Thoracic aorta (tissue), 2 donors: ENCODE results near the gene VPS72. TPM values are rescaled to one million over a fixed set of nuclear protein-coding genes. Genes with fewer than 3 reads are reported as not detected.

Experiments
- ATAC-seq: fragments of 150-250 bp; one replicate; pipeline ENCODE4 v1.8.0; 2017; ENCODE audit warnings: low read depth; ENCODE audit not compliant: insufficient number of reproducible peaks, low FRiP score
- DNase-seq: peaks from one replicate; pipeline ENCODE4 v3.0.0-alpha.2; 2020; ENCODE audit warnings: low spot score
- H3K27ac ChIP-seq, 2 donors: fragments of 200-600 bp; sonication (generic); 1 replicate in 1 of 2; 2 replicates in 1 of 2; pipeline ENCODE4 v1.5.1; 2016; ENCODE audit warnings: mild to moderate bottlenecking in 2 of 2, moderate library complexity in 2 of 2
- H3K27me3 ChIP-seq: fragments of 200-600 bp; sonication (generic); replicated peaks from 2 replicates; pipeline ENCODE4 v1.6.0; 2016; ENCODE audit warnings: mild to moderate bottlenecking; ENCODE audit not compliant: insufficient read depth
- H3K36me3 ChIP-seq: fragments of 200-600 bp; sonication (generic); one replicate; pipeline ENCODE4 v1.5.1; 2016
- H3K4me1 ChIP-seq, 2 donors: fragments of 200-600 bp; sonication (generic); 1 replicate in 1 of 2; 2 replicates in 1 of 2; pipeline versions ENCODE4 v1.5.1 to v1.6.0; 2016; ENCODE audit warnings: low read depth in 2 of 2, mild to moderate bottlenecking in 1 of 2; ENCODE audit not compliant: control insufficient read depth in 1 of 2
- H3K4me3 ChIP-seq: fragments of 200-600 bp; sonication (generic); 2 replicates; pipeline ENCODE4 v1.5.1; 2016; ENCODE audit warnings: mild to moderate bottlenecking
- H3K9me3 ChIP-seq: fragments of 200-600 bp; sonication (generic); 2 replicates; pipeline ENCODE4 v1.5.1; 2016
- total RNA-seq, 2 donors: library from RNA; depleted of rRNA; stranded (reverse); fragments of >200 nt; gene quantifications; one replicate each; pipeline versions ENCODE4 v1.1.0 to v1.2.3, GENCODE V29; 2016
- TF ChIP-seq, protein P1 (sequence below): fragments of 200-600 bp; sonication (generic); IDR thresholded peaks from one replicate; pipeline ENCODE4 v1.5.1; 2019; ENCODE audit warnings: antibody characterized with exemption

VPS72 gene
- total RNA-seq, 2 donors from 2014 or later, result 32.5 to 39.7 TPM

DNA sequence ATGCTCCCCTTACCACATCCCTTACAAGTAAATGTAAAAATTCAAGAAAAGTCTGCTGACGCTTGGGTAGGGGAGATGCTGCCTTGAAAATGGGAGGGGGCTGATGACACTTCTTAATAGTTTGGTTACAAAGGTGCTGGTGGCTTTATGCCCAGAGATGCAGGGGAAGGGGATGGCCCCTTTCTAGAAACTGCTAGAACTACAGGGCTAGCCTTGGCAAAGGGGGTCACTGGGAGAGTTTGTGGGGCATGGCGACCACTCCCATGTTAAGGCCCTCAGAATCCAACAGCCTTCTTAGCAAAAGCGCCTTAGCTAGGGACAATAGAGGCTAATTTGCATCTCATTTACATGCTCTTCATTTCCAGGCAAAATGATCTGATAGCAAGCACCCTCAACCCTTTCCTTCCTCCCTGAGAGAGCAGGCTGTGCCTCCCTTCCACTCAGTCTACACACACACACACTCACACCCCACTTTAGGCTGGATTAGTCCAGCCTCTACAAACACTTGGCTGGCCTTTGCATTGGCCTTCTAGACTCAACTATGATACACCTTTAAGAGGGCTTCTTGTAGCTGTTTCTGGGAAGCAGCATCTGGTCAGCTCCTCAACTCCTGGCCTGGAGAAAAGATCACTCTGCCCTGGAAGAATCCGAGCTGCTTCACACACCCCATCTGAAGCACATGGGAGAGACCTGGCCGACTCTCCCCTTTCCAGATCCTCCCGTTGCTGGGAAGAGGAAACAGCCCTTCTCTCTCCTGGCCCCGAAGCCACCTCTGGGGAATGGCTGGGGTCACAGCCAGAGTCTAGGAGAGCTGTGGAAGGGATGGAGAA lies 45.3 kb downstream of the VPS72 start:
- H3K27ac ChIP-seq, result peak overlapping the region in 1 of 2 donors; percentile 23
- TF ChIP-seq, protein P1, sequence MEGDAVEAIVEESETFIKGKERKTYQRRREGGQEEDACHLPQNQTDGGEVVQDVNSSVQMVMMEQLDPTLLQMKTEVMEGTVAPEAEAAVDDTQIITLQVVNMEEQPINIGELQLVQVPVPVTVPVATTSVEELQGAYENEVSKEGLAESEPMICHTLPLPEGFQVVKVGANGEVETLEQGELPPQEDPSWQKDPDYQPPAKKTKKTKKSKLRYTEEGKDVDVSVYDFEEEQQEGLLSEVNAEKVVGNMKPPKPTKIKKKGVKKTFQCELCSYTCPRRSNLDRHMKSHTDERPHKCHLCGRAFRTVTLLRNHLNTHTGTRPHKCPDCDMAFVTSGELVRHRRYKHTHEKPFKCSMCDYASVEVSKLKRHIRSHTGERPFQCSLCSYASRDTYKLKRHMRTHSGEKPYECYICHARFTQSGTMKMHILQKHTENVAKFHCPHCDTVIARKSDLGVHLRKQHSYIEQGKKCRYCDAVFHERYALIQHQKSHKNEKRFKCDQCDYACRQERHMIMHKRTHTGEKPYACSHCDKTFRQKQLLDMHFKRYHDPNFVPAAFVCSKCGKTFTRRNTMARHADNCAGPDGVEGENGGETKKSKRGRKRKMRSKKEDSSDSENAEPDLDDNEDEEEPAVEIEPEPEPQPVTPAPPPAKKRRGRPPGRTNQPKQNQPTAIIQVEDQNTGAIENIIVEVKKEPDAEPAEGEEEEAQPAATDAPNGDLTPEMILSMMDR, result no peak
- peaks cover 11 to 40% of the 10 kb centered on the region in 2 donors for H3K4me1 ChIP-seq
- no peaks in the 10 kb centered on the region for H3K27me3 ChIP-seq
- peak overlapping the region; percentile 86 for H3K4me3 ChIP-seq
- H3K36me3 ChIP-seq, result no peaks in the 10 kb centered on the region
- no peaks in the 10 kb centered on the region for H3K9me3 ChIP-seq
- ATAC-seq, result no peak
- no peak for DNase-seq

DNA sequence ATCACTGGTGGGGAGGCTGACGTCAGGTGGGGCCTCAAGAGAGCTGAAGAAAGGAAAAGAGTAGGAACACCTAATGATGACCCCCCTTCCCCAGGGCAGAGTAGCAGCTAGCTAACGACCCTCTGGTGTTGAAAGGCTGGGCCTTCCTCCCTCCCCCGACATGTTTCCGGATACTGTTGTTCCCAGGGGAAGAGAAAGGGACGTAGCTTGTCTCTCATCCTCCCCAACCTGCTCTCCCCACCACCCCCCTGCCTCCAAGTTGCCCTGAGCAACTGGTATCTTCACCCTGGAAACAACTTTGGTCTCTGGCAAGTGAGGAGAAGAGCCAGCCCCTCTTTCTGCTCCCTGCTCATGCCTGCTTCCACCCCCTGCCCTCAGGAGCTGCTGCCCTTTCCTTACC lies 46.0 kb downstream of the VPS72 start:
- Histone ChIP-seq H3K9me3 (no peaks in the 10 kb centered on the region), H3K36me3 (no peaks in the 10 kb centered on the region), H3K4me3 (no peak overlapping the region), H3K27ac (no peak overlapping the region), H3K27me3 (no peaks in the 10 kb centered on the region), H3K4me1 (peaks cover 11 to 40% of the 10 kb centered on the region in 2 donors)
- TF ChIP-seq, protein P1, result no peak
- ATAC-seq (no peak), DNase-seq (no peak)

DNA sequence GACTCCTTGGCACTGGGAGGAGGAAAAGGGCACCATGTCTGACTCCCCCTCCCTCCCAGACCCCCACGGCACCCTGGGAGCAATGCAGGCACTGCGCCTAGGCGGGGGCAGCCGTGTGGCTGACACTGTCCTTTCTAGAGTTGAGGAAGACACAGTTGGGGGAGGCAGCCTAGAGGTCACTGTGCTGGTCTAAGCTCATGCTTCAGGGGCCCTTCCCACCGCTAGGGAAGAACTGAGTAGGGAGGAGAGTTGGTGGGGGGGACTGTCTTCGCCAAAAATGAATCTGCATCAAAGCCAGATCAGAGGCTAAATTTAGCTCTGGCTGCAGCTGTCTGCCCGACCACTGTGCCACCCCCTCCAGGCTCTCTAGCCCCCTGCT lies 47.0 kb downstream of the VPS72 start:
- TF ChIP-seq, protein P1, result no peak
- ATAC-seq (no peak), DNase-seq (no peak)
- no peak overlapping the region for H3K4me3 ChIP-seq
- no peaks in the 10 kb centered on the region for H3K9me3 ChIP-seq
- H3K27me3 ChIP-seq, result no peaks in the 10 kb centered on the region
- peaks cover 11 to 40% of the 10 kb centered on the region in 2 donors for H3K4me1 ChIP-seq
- H3K27ac ChIP-seq, result no peak overlapping the region
- no peaks in the 10 kb centered on the region for H3K36me3 ChIP-seq

DNA sequence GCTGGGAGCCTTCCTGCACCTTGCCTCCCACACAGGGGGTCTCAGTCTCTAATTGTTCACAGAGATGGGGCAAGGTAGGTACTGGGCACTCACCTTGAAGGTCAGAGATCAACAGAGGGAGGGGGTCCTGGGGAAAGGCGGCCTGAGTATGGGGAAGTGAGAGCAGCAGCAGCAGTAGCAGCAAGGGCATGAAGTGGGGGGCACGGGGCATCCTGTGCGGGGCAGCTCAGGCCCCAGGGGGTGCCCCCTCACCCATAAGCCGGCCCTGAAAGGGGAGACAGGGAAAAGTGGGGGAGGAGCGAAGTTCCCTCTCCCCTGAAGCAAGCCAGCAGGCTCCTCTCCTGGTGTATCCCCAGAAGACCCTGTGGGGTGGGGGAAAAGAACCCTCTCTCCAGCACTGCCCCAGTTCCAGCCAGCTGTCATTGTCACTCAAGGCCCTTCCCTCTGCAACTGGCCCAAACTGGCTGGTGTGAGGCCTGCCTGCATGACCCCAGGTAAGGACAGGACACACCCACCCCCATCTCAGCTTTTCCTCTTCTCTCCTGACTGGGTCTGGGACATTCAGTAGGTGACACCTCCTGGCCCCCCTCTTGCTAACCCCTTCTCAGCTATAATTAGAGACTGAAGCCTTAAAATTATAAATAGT lies 47.5 kb downstream of the VPS72 start:
- TF ChIP-seq, protein P1, result no peak
- no peaks in the 10 kb centered on the region for H3K36me3 ChIP-seq
- no peaks in the 10 kb centered on the region for H3K27me3 ChIP-seq
- ATAC-seq (no peak), DNase-seq (no peak)
- H3K27ac ChIP-seq, result no peak overlapping the region
- no peaks in the 10 kb centered on the region for H3K9me3 ChIP-seq
- no peak overlapping the region for H3K4me3 ChIP-seq
- H3K4me1 ChIP-seq, result peaks cover 11 to 40% of the 10 kb centered on the region in 2 donors

DNA sequence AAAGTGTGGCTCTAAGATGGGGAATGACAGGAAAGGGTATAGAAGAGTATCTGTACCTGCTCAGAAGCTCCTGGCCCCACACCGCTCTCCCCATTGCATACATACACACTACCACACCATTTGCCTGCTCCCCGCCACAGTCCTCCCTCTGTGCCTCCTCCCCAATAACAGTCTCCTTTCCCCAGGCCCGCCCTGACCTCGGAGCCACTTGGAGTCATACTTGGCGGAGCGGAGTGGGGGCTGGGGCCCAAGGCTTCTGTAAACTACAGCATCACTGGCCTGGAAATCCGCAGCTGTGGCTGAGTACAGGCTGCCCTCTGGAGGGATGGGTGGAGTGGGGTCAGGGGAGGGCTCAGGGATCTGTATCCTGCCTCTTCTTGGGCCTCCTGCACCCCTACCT lies 52.2 kb downstream of the VPS72 start:
- Histone ChIP-seq H3K4me1 (peaks cover 0 to 4% of the 10 kb centered on the region in 2 donors), H3K36me3 (peaks cover 5% of the 10 kb centered on the region), H3K27me3 (no peaks in the 10 kb centered on the region), H3K27ac (no peak overlapping the region), H3K4me3 (no peak overlapping the region), H3K9me3 (no peaks in the 10 kb centered on the region)
- DNase-seq (no peak), ATAC-seq (no peak)
- TF ChIP-seq, protein P1, result no peak
